ENCODE data around the gene LTN1. TPM values are rescaled to one million over a fixed set of nuclear protein-coding genes. Genes with fewer than 3 reads are reported as not detected.

Gene LTN1
- polyA plus RNA-seq, 3 donors = 6.0 to 14.0 (median 11.7) TPM

DNA sequence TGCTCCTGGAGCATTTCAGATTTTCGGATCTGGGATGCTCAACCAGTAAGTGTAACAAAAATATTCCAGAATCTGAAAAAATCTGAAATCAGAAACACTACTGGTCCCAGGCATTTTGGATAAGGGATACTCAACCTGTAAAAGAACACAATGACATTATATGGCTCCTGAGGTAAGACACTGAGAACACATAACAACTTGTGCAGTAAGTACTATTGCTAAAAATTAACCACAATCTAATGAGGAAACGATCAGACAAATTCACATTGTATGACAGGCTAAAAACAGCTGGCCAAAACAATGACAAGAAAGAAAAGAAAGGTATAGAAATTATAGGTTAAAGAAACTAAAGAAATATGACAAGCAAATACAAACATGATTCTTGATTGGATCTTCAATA, 54.9 kb downstream of the LTN1 start:
- no peaks in the 10 kb centered on the region for H3K9me3 ChIP-seq (replicated peaks in 1 of 2; ENCODE audit: control insufficient read depth in 1 of 2, insufficient read depth in 1 of 2, low read length in 2 of 2)
- Mint-ChIP-seq H3K36me3 (peaks cover 72 to 82% of the 10 kb centered on the region in 2 donors), H3K4me1 (peaks cover 23% of the 10 kb centered on the region), H3K9me3 (no peaks in the 10 kb centered on the region), H3K27me3 (ENCODE audit: low read depth in 3 of 3) (peaks cover 0 to 2% (median 2%) of the 10 kb centered on the region in 3 donors), H3K27ac (no peak overlapping the region), H3K4me3 (no peak overlapping the region)
- no peaks in the 10 kb centered on the region for H3K27me3 ChIP-seq (ENCODE audit: control insufficient read depth in 2 of 2, insufficient read depth in 2 of 2, low read length in 2 of 2)
- no peak overlapping the region for H3K9ac ChIP-seq (ENCODE audit: insufficient read depth, low read length, poor library complexity, severe bottlenecking)
- intact Hi-C loops (cut with micrococcal nuclease) = no loop called here
- TF ChIP-seq, protein P1, sequence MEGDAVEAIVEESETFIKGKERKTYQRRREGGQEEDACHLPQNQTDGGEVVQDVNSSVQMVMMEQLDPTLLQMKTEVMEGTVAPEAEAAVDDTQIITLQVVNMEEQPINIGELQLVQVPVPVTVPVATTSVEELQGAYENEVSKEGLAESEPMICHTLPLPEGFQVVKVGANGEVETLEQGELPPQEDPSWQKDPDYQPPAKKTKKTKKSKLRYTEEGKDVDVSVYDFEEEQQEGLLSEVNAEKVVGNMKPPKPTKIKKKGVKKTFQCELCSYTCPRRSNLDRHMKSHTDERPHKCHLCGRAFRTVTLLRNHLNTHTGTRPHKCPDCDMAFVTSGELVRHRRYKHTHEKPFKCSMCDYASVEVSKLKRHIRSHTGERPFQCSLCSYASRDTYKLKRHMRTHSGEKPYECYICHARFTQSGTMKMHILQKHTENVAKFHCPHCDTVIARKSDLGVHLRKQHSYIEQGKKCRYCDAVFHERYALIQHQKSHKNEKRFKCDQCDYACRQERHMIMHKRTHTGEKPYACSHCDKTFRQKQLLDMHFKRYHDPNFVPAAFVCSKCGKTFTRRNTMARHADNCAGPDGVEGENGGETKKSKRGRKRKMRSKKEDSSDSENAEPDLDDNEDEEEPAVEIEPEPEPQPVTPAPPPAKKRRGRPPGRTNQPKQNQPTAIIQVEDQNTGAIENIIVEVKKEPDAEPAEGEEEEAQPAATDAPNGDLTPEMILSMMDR (IDR thresholded peaks at IDR 0.05) = no peak
- no peak overlapping the region for H2AFZ ChIP-seq (ENCODE audit: insufficient read depth, low read depth, low read length, poor library complexity, severe bottlenecking)
- peaks cover 51 to 73% of the 10 kb centered on the region in 2 donors for H3K36me3 ChIP-seq (replicated peaks in 1 of 2; ENCODE audit: control insufficient read depth in 1 of 2, insufficient read depth in 2 of 2, low read length in 2 of 2)
- no CpG with 5 or more reads among the region's 2 CpGs for WGBS (ENCODE audit: insufficient coverage)
- peaks cover 9 to 19% of the 10 kb centered on the region in 2 donors for H3K4me1 ChIP-seq (ENCODE audit: control insufficient read depth in 1 of 2, insufficient read depth in 2 of 2, low read length in 2 of 2)
- no peak overlapping the region for H3K4me2 ChIP-seq (replicated peaks; ENCODE audit: extremely low read depth, low read length, poor library complexity, severe bottlenecking)
- H3K79me2 ChIP-seq (ENCODE audit: insufficient read depth, low read length) = no peaks in the 10 kb centered on the region
- H3K4me3 ChIP-seq (replicated peaks in 1 of 3; ENCODE audit: low read depth in 2 of 3, low read length in 3 of 3) = no peak overlapping the region
- H4K20me1 ChIP-seq (ENCODE audit: insufficient read depth, low read length) = no peaks in the 10 kb centered on the region
- DNase-seq = no peak
- H3K27ac ChIP-seq (ENCODE audit: low read depth in 1 of 2, low read length in 2 of 2) = no peak overlapping the region

DNA sequence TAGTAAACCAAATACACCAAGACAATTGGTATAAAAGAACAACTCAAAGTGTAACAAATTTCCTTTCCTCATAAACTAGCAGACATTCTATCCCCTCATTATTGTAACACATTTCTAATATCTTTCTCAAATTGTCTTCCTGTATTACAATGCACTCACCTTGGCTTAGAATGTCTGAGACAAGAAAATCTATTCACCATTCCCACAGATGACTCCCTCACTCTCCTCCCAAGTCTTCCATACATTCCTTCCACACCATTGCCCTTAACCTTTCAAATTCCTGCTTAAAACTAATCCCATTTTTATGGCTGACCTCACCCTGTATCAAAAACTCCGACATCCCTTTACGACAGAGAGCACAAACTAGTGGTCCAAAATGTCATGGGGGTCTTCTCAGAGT, 56.0 kb downstream of the LTN1 start:
- H3K9ac ChIP-seq (ENCODE audit: insufficient read depth, low read length, poor library complexity, severe bottlenecking) = no peak overlapping the region
- H3K4me3 ChIP-seq (replicated peaks in 1 of 3; ENCODE audit: low read depth in 2 of 3, low read length in 3 of 3) = no peak overlapping the region
- H3K4me2 ChIP-seq (replicated peaks; ENCODE audit: extremely low read depth, low read length, poor library complexity, severe bottlenecking) = no peak overlapping the region
- no peak for DNase-seq
- H4K20me1 ChIP-seq (ENCODE audit: insufficient read depth, low read length) = no peaks in the 10 kb centered on the region
- Mint-ChIP-seq H3K27me3 (ENCODE audit: low read depth in 3 of 3) (peaks cover 0 to 2% (median 0%) of the 10 kb centered on the region in 3 donors), H3K36me3 (peaks cover 70 to 79% of the 10 kb centered on the region in 2 donors), H3K4me1 (peaks cover 18% of the 10 kb centered on the region), H3K9me3 (no peaks in the 10 kb centered on the region), H3K4me3 (no peak overlapping the region), H3K27ac (no peak overlapping the region)
- H3K27me3 ChIP-seq (ENCODE audit: control insufficient read depth in 2 of 2, insufficient read depth in 2 of 2, low read length in 2 of 2) = no peaks in the 10 kb centered on the region
- no peak overlapping the region for H3K27ac ChIP-seq (ENCODE audit: low read depth in 1 of 2, low read length in 2 of 2)
- H2AFZ ChIP-seq (ENCODE audit: insufficient read depth, low read depth, low read length, poor library complexity, severe bottlenecking) = no peak overlapping the region
- no CpG with 5 or more reads among the region's 2 CpGs for WGBS (ENCODE audit: insufficient coverage)
- TF ChIP-seq, protein P1 (IDR thresholded peaks at IDR 0.05) = no peak
- intact Hi-C loops (cut with micrococcal nuclease) = no loop called here
- H3K4me1 ChIP-seq (ENCODE audit: control insufficient read depth in 1 of 2, insufficient read depth in 2 of 2, low read length in 2 of 2) = peaks cover 9 to 19% of the 10 kb centered on the region in 2 donors
- peaks cover 52 to 73% of the 10 kb centered on the region in 2 donors for H3K36me3 ChIP-seq (replicated peaks in 1 of 2; ENCODE audit: control insufficient read depth in 1 of 2, insufficient read depth in 2 of 2, low read length in 2 of 2)
- no peaks in the 10 kb centered on the region for H3K79me2 ChIP-seq (ENCODE audit: insufficient read depth, low read length)
- no peaks in the 10 kb centered on the region for H3K9me3 ChIP-seq (replicated peaks in 1 of 2; ENCODE audit: control insufficient read depth in 1 of 2, insufficient read depth in 1 of 2, low read length in 2 of 2)
